NCI-H510A treated with DMSO at 0.1 percent for 48 hours (cell line): ENCODE measurements around the gene UNC119.

Experiments
- DNase-seq: peaks from one replicate; lab custom pipeline; 2025; lab: John Stamatoyannopoulos, UW

The UNC119 gene

GRCh38 chr17:28573040-28573380 is 20.6 kb upstream of the UNC119 start:
- DNase-seq, result no peak

- no peak for DNase-seq
Measured at GRCh38 chr17:28572259-28573039, 20.0 kb upstream of the UNC119 start.

- peak; percentile 82 for DNase-seq
Measured at GRCh38 chr17:28571361-28572122, 19.1 kb upstream of the UNC119 start, which contains the start of gene PIGS. PIGS (minus strand) TSS chr17:28571524; CDS start chr17:28571496, 28 bp downstream.

GRCh38 chr17:28570716-28571360 is 18.4 kb upstream of the UNC119 start:
- peak; percentile 46 for DNase-seq

- no peak for DNase-seq
Measured at GRCh38 chr17:28569446-28569845, 17.0 kb upstream of the UNC119 start.

- DNase-seq, result no peak
Measured at GRCh38 chr17:28567604-28568003, 15.2 kb upstream of the UNC119 start.

- no peak for DNase-seq
Measured at GRCh38 chr17:28563475-28563874, 11.1 kb upstream of the UNC119 start.

GRCh38 chr17:28555022-28555421 is 2.6 kb upstream of the UNC119 start:
- DNase-seq, result no peak

GRCh38 chr17:28554565-28554964 is 2.1 kb upstream of the UNC119 start:
- DNase-seq, result no peak

- no peak for DNase-seq
Measured at GRCh38 chr17:28553000-28553505, 629 bp upstream of the UNC119 start.

GRCh38 chr17:28551421-28552175 is 826 bp downstream of the UNC119 start:
- peak; percentile 28 for DNase-seq

GRCh38 chr17:28550858-28551257 is 1.6 kb downstream of the UNC119 start:
- DNase-seq, result no peak

- no peak for DNase-seq
Measured at GRCh38 chr17:28549236-28550132, 2.9 kb downstream of the UNC119 start.

GRCh38 chr17:28548417-28549130 is 3.9 kb downstream of the UNC119 start:
- no peak for DNase-seq

- DNase-seq, result peak; percentile 75
Measured at GRCh38 chr17:28547623-28548416, 4.6 kb downstream of the UNC119 start.

GRCh38 chr17:28547096-28547622 is 5.3 kb downstream of the UNC119 start:
- no peak for DNase-seq

GRCh38 chr17:28545787-28546415 is 6.5 kb downstream of the UNC119 start:
- no peak for DNase-seq

- no peak for DNase-seq
Measured at GRCh38 chr17:28545141-28545503, 7.3 kb downstream of the UNC119 start.
